ENCODE measurements around the gene IGSF21.
"Not testable (repeated sequence)": the region's sequence is repeated elsewhere in the genome, so short reads cannot be mapped to it uniquely, and the experiment has no call there.

The IGSF21 gene

GRCh38 chr1:18148461-18148860, 40.9 kb downstream of the IGSF21 start:
- no peak for DNase-seq

- no peak for DNase-seq
These were observed 41.5 kb downstream of the IGSF21 start for GRCh38 chr1:18149027-18149641.

GRCh38 chr1:18151436-18152122, 44.0 kb downstream of the IGSF21 start:
- DNase-seq = no peak

GRCh38 chr1:18154430-18155194, 47.0 kb downstream of the IGSF21 start:
- no peak for DNase-seq

GRCh38 chr1:18155881-18156385, 48.3 kb downstream of the IGSF21 start:
- DNase-seq = no peak

- DNase-seq = no peak
These were observed 49.8 kb downstream of the IGSF21 start for GRCh38 chr1:18157352-18157751.

GRCh38 chr1:18157968-18158367, 50.4 kb downstream of the IGSF21 start:
- no peak for DNase-seq

GRCh38 chr1:18158714-18159113, 51.1 kb downstream of the IGSF21 start:
- no peak for DNase-seq

- DNase-seq = peak; percentile 60
These were observed 52.8 kb downstream of the IGSF21 start for GRCh38 chr1:18160290-18160942.

GRCh38 chr1:18161690-18162089, 54.1 kb downstream of the IGSF21 start:
- no peak for DNase-seq

GRCh38 chr1:18165640-18166039, 58.0 kb downstream of the IGSF21 start:
- DNase-seq = not testable (repeated sequence)

GRCh38 chr1:18166341-18166740, 58.7 kb downstream of the IGSF21 start:
- no peak for DNase-seq

GRCh38 chr1:18166929-18167328, 59.3 kb downstream of the IGSF21 start:
- DNase-seq = no peak

GRCh38 chr1:18170444-18170843, 62.8 kb downstream of the IGSF21 start:
- DNase-seq = no peak

- no peak for DNase-seq
These were observed 66.4 kb downstream of the IGSF21 start for GRCh38 chr1:18174037-18174436.

- DNase-seq = no peak
These were observed 67.5 kb downstream of the IGSF21 start for GRCh38 chr1:18175051-18175450.

- no peak for DNase-seq
These were observed 68.2 kb downstream of the IGSF21 start for GRCh38 chr1:18175530-18176377.

- DNase-seq = no peak
These were observed 69.0 kb downstream of the IGSF21 start for GRCh38 chr1:18176619-18177018.

GRCh38 chr1:18178111-18178510, 70.5 kb downstream of the IGSF21 start:
- no peak for DNase-seq

GRCh38 chr1:18179009-18179408, 71.4 kb downstream of the IGSF21 start:
- no peak for DNase-seq

GRCh38 chr1:18182398-18183160, 75.0 kb downstream of the IGSF21 start:
- DNase-seq = no peak

GRCh38 chr1:18183533-18183932, 75.9 kb downstream of the IGSF21 start:
- DNase-seq = no peak

Data from CD4-positive, alpha-beta T cell treated with Interleukin-15 for 1 hour (primary cell).